HG02938 (cell line): ENCODE measurements around the gene MOCOS.

ENCODE experiments used
- ATAC-seq: cut with Tn5 transposase; IDR thresholded peaks from one replicate; pipeline ENCODE4 v1.9.1; 2021; ENCODE audit warnings: mild to moderate bottlenecking, moderate library complexity; ENCODE audit not compliant: unreplicated experiment

MOCOS gene

DNA sequence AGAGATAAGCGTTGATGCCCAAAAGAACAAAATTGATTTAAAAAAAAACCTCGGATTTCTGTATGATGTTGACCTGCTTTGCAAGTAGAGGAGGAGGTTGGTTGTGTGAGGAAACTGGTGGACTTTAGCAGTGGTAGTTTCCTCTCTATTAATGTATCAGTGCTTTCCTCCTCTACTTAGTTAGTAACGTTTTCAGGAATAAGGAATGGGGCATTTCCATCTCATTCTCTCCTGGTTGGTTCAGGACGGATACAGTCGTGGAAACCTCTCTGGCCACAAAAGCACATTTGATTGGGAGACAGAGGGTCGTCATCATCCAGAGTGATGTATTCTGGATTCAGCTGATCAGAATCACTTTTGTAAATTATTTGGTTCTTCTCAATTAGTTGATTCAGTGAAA, 111.7 kb downstream of the MOCOS start:
- no peak for ATAC-seq

DNA sequence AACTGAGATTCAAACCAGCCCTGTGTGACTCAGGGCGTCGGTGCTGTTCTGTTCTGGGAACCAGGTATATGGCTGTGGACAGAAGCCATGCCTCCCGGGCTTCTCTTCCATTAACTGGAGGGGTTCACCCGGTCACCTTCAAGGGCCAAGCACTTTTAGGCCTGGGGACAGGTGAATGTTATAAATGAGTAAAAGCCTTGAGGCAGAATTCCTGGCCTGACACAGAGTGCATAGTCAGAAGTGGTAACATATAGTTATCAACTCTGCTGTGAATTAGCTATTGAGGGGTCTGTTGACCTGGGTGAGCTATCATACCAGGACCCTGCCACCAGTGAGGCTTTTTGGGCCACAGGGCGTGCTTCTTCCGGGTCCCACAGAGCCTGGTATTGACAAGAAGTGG, 112.9 kb downstream of the MOCOS start:
- no peak for ATAC-seq

DNA sequence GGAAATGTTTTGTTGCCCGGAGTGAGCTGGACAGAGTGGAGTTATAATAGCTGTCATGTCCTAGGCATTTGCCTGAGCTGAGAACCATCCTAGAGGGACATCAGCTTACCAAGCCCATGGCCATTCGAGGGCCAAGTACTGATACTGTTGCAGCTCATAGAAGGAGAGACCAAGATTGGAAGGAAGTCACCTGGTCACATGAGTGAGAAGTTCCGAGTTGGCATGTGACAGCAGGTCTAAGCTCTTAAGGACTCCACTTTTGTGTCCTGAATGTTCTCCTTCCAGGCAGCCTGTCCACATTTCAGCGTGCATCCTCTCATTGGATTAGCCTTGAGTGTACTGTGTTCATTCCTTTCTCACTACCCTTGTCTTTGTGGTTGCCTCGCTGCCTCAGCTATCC, 114.6 kb downstream of the MOCOS start:
- ATAC-seq, result no peak

DNA sequence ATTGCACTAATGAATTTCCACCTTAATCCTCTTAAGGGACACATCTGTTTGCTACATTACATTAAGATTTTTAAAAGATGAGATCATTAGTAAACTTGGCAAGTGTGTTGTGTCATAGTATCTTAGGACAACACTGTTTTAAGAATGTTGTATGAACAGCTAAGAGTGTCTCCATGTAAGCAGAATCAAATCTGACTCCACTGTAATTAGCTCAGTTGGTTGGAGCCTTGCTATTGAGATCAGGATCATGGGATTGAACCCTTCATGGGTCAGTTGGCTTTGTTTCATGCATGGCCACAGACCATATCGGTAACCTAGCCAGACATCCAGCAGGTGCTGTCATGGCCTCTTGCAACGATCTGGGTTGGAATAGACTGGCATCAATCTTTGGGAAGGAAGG, 115.4 kb downstream of the MOCOS start:
- ATAC-seq, result no peak

DNA sequence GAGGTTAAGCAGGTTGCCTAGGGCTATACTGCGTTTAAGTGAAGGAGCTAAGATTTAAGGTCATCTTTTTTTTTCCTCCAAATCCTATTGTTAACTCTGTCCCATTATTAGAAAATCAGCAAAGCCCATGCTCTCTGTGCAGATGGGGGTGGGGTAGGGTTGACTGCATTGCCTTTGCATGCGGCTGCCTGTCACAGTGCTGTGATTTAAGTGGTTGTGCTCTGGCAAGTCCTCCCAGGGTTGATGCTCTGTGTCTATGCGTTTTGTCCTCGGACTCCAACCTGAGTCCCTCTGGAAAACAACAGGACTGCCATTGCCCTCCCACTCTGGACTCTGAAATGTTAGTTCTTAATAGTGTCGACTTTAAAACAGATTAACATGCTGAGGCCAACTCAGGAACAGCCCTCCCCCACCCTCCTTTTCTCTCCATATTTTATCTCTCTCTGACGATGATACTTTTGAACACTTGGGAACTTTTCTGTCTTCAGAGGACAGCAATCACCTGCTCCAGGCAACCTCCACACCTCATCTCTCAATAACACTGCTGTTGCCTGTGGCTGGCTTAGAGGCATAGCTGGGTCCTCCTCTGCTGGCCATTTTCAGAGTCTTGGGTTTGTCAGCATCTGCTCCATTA, 116.0 kb downstream of the MOCOS start:
- ATAC-seq, result no peak

DNA sequence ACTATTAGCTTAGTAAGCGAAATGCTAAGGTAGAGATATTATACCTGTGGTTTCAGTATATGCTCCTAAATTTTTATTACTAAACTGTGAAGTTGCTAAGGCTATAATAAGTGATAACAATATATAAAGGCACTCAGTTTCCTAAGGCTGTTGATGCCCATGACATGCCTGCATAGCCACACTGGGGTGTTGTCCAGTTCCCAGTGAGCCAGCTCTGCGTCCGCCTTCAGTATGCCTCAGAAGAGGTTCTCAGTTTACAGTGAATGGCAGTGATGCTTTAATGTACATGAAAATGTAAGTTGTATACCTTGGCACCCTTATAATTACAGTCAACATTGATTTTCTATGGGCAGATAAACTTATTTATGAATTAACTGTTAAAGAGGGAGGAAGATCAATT, 117.4 kb downstream of the MOCOS start:
- no peak for ATAC-seq

DNA sequence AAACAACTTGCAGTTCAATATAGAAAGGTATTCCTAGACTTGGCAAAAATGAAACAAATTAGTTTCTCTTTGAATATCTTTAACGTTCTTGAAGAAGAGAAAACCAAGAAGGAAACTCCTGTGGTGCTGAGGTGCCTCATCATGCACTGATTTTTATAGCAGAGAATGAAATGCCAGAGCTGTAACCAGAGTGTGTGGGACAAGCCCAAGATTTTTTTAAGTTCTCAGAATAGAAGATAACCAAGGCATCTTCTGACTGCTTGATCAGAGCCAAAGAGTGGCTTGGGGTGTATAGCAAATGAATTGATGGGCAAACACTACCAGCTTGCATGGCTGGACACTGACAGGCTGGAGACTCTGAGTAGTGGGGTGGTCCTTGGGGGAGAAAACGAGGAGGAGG, 118.1 kb downstream of the MOCOS start:
- no peak for ATAC-seq

DNA sequence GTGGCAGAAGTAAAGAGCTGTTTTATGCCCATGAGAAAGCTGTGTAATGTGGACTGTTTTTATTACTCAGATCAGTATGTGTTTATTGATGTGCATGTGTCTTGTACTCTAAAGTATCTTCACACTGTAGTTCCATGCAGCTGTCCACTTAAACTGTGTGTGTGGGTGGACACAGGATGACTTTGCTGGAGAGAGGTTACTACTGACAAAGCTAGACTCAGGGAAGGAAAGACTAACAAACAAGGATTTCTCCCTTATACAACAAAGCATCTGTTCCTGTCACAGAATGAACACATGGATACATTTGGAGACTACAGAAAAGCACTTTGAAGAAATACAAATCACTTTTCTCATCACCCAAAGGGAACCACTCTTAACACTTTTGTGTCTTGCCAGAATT, 120.2 kb downstream of the MOCOS start:
- no peak for ATAC-seq

DNA sequence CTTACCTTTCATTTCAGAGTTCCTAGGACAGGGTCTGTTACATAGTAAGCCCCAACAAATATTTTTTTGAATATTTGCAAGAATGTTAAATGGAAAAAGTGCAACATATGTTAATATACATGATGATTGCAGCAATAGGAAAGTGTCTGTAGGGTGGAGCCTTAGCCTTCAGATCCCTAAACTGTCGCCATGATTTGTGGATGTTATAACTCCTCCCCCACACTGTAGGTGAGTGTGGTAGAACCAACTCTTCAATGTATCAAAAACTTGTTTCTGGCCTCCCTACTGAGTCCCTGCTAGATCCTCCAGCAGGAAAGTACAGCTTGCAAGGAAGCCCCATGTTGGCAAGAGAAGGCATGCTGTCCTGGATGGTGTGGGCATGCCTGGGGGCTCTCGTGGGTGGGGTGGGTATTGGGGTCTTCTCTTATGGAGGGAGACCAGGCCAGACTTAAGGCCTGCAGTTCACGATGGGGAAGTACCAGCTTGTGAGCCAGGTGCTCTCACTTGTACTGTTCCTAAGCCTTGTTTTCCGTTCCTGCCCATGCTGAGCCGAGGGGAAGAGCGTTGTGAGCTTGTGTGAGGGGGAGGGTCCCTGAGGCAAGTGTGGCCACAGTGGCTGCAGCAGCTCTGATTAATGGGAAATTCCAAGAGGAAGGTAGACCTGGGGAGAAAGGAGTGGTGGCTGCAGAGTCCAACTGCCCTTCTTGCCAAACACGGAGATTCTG, 121.6 kb downstream of the MOCOS start:
- ATAC-seq, result no peak

DNA sequence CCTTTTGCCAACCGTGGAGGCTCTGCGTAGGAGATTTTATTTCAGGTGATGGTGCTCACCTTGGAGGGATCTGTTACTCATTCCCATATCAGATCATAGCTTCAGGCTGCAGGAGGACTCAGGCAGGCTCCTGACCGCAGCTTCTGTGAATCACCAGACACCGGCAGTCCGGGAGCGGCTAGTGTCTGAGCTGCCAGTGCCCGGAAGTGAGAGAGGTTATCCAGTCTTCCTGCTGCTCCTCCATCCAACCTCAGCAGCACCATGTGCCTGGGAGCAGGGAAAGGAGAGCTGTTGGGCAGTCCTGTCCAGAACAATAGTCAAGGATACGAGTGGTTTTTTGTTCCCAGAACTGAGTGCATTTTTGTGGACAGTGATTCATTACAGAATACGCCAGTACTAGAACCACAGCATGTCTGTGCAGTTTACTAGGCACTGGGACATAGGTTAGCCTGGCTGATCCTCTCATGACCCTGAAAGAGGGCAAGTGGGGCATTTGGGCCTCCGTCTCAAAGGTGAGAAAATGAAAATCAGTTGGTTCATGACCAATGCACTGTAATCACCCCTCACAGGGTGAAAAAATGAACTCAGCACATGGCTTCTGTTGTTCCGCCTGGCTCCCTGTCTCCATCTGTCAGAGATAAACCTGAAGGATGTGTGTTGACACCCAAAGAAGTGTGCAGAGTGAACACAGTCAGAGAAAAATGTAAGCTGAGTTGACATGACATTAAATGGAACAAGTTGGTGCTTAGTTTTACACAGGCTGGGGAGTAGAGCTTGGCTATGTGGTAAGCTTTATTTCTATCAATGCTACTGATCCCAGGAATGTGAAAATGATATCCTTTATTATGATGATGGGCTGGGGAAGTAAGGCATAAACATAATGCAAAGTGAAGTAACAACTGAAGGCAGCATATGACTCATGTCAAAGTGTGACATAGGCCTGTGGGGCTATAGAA, 122.4 kb downstream of the MOCOS start:
- ATAC-seq, result no peak

DNA sequence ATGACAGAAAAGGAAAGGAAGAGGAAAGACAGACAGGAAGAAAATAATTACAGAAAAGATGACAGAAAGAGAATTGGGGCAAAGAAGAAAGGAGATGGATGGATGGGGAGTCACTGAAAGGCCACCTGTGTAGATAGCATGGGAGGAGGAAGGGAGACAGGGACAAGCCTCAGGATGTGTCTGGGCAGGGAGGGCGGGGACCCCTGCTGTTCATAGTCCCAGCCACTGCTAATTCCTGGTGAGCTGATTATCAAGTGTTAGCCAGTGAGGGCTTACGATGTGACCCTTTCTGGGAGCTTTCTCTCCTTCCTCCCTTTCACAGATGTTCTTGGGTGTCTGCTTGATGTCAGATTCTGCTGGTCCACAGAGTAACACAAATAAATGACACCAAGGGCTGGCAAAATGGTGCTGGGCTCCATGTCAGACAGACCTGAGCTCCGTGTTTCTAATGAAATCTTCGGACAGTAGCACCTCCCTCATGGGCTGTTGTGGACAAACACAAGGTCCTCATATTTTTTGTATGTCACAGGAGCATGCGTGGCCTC, 123.8 kb downstream of the MOCOS start:
- ATAC-seq, result no peak

DNA sequence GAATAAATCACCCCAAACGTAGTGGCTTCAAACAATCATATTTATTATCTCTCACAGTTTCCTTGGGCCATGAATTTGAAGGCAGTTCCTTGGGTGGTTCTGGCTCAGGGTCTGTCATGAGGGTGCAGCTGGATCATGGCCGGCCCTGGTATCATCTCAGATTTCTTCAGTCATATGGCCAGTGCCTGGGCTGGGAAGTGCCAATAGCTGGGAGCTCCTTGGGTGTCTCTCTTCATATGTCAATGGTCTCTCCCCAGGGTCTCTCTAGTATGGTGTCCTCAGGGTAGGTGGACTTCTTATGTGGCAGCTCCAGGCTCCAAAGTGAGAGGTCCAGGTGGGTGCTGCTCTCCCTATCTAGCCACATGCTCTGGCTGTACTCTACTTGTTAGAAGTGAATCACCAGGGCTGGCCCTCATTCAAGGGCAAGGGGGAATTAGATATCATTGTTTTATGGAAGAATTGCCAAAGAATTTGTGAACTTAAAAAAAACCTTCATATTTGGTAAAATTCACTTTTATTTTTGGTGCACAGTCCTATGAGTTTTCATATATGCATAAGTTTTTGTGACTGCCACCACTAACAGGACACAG, 125.6 kb downstream of the MOCOS start:
- no peak for ATAC-seq

DNA sequence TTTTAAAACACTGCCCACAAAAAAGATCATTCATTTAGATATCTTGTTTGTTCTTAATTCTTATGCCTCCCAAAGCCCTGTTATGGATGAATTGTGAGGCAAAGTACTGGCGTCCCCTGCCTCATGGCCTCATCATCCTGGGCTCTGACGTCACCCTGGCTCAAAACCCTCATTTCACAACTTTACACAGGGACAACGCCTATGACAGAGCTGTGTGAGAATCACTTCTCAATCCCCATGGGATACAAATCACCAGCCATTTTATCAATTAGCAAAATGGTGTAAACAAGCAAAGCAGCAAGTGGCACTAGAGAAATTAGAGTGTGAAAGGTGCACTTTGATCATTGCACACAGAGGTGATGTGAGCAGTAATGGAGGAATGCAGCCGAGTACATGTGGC, 126.8 kb downstream of the MOCOS start:
- ATAC-seq, result no peak

DNA sequence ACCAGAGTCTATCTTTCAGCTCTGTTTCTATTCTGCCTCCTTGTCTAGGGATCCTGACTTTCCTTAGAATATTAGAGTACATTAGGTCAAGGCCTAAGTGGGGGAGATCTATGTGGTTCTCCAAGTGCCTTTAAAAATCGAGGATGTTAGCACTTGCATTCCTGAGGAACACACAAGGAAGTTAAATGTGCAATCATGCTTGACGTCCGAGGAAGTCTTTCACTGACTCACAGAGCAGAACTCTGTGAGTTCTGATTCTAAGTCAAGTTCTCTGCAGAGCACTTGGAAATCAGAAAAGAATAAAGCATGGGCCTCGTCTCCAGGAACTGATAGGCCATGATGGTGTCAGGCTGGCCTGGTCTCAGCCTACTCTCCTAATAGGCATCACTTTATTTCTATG, 127.5 kb downstream of the MOCOS start:
- no peak for ATAC-seq

DNA sequence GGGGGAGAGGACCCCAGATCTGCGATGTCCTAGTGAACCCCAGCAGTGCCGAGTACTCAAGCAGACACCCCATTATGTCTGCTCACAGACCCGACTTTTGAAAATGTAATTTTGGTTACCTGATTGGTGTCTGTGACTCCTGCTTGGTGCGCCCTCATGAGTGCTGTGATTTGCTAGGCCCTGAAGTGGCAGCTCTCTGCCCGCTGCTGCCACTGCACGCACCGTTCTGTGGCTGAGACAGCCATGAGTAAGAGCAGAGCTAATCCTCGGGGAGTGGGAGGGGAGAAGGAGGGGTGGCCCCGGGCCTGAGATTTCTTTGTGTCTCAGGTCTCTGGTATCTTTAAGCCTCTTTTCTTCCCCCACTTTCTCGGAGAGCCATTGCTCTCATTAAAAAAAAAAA, 128.4 kb downstream of the MOCOS start:
- ATAC-seq, result no peak

DNA sequence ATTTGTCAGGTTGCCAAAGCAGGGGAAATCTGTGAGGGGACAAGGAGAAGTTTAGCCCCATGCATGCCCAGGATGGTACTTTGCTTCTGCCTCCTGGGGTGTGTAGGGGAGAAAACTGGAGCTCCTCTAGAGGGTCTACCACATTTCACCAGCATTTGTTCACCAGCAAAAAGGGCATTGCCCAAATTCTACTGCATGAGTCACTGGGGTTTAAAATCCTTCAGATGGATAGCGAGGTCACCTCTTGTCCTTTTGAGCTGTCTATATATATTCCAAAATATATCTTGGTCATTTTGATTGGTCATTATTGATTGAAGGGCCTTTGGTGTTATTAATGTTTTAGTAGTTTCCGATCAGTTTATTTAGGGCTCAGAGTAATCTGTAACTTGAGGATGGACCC, 128.9 kb downstream of the MOCOS start:
- ATAC-seq, result no peak
